GM12878 (cell line): ENCODE data around the gene MRTFB. TPM values are rescaled to one million over a fixed set of nuclear protein-coding genes. Genes with fewer than 3 reads are reported as not detected.

Experiments
- ATAC-seq: fragments of 200-7000 bp; cut with Tn5 transposase; 3 replicates; pipeline ENCODE4 v1.9.1; 2020; ENCODE audit warnings: mild to moderate bottlenecking, moderate library complexity
- BruUV-seq: library from RNA; stranded (reverse); fragments of 400-500 nt; replicated peaks from 2 replicates; lab custom pipeline; 2021; lab: Mats Ljungman, UMichigan
- CTCF ChIA-PET: fragments of 300-600 bp; sonication (Branson Sonifier 250); formaldehyde crosslinking; extraction: SDS; loops from one replicate; lab custom pipeline; 2021; ENCODE audit warnings: inconsistent platforms; lab: Yijun Ruan, JAX
- POLR2A ChIA-PET: fragments of 350-600 bp; formaldehyde crosslinking; extraction: SDS; loops from one replicate; lab custom pipeline; 2021; ENCODE audit warnings: inconsistent platforms; lab: Charles Lee
- RAD21 ChIA-PET: fragments of 300-600 bp; sonication (Branson Sonifier 250); formaldehyde crosslinking; loops from one replicate; lab custom pipeline; 2023; ENCODE audit warnings: antibody characterized with exemption; ENCODE audit not compliant: unreplicated experiment; lab: Charles Lee
- SMC1A ChIA-PET: fragments of 300-600 bp; sonication (Branson Sonifier 250); formaldehyde crosslinking; loops from one replicate; lab custom pipeline; 2023; ENCODE audit not compliant: unreplicated experiment, uncharacterized antibody; lab: Charles Lee
- DNase-seq: peaks from one replicate; pipeline ENCODE4 v3.0.0-alpha.2; 2011; ENCODE audit warnings: low read depth, low spot score
- FAIRE-seq: peaks from 3 replicates; lab custom pipeline; 2011; peaks lifted over from hg19 to GRCh38; lab: Jason Lieb, UNC
- H2AFZ ChIP-seq: 2 replicates; pipeline ENCODE4 v1.6.0; 2011; ENCODE audit warnings: low read depth, low read length, control low read depth; ENCODE audit not compliant: control insufficient read depth
- H3K27ac ChIP-seq: 2 replicates; pipeline ENCODE4 v1.5.1; 2011; ENCODE audit warnings: control low read depth; ENCODE audit not compliant: control insufficient read depth, insufficient read depth
- H3K27me3 ChIP-seq, 2 experiments: replicated peaks in 1 of 2; 2 replicates each; pipeline versions ENCODE4 v1.6.0 to v1.6.1; 2011; ENCODE audit warnings: low read length in 1 of 2; ENCODE audit not compliant: control insufficient read depth in 2 of 2, insufficient read depth in 2 of 2
- H3K36me3 ChIP-seq, 2 experiments: 2 replicates each; pipeline ENCODE4 v1.5.1; 2011; ENCODE audit warnings: low read length in 1 of 2; ENCODE audit not compliant: control insufficient read depth in 2 of 2, insufficient read depth in 2 of 2
- H3K4me1 ChIP-seq: 2 replicates; pipeline ENCODE4 v1.6.1; 2011; ENCODE audit warnings: mild to moderate bottlenecking, low read length, moderate library complexity, mixed read lengths; ENCODE audit not compliant: control insufficient read depth, insufficient read depth
- H3K4me2 ChIP-seq: 2 replicates; pipeline ENCODE4 v1.6.0; 2011; ENCODE audit warnings: control low read depth; ENCODE audit not compliant: control insufficient read depth, insufficient read depth
- H3K4me3 ChIP-seq: fragments of 200-600 bp; sonication (generic); 2 replicates; pipeline ENCODE4 v1.5.1; 2016
- H3K79me2 ChIP-seq: 2 replicates; pipeline ENCODE4 v1.6.0; 2011; ENCODE audit warnings: low read length; ENCODE audit not compliant: control insufficient read depth, insufficient read depth
- H3K9ac ChIP-seq: 2 replicates; pipeline ENCODE4 v1.8.0; 2011; ENCODE audit warnings: low read length, control low read depth, mixed read lengths; ENCODE audit not compliant: control insufficient read depth, insufficient read depth
- H3K9me3 ChIP-seq: replicated peaks from 3 replicates; pipeline ENCODE4 v1.5.1; 2011; ENCODE audit warnings: mild to moderate bottlenecking, low read length; ENCODE audit not compliant: control insufficient read depth, insufficient read depth
- H4K20me1 ChIP-seq: 2 replicates; pipeline ENCODE4 v1.6.0; 2011; ENCODE audit not compliant: control insufficient read depth, insufficient read depth
- BACH1 ChIP-seq: fragments of 450-650 bp; IDR thresholded peaks from 2 replicates; pipeline ENCODE4 v1.6.1; 2017; ENCODE audit warnings: mild to moderate bottlenecking, borderline replicate concordance
- BCL11A ChIP-seq: IDR thresholded peaks from 2 replicates; pipeline ENCODE4 v1.6.1; 2011; ENCODE audit warnings: low read depth, low read length
- CHD2 ChIP-seq: IDR thresholded peaks from 2 replicates; pipeline ENCODE4 v1.6.1; 2011; ENCODE audit warnings: low read depth, low read length, improper control_type of control experiment, borderline replicate concordance
- ETV6 ChIP-seq, 2 experiments: fragments of 450-650 bp in 1 of 2; IDR thresholded peaks in 1 of 2; conservative IDR thresholded peaks in 1 of 2; 2 replicates each; pipeline ENCODE4 v1.6.1; 2014; ENCODE audit warnings: antibody characterized with exemption in 1 of 2, borderline replicate concordance in 1 of 2, low read depth in 1 of 2, mild to moderate bottlenecking in 1 of 2, moderate library complexity in 1 of 2
- KDM1A ChIP-seq: fragments of 200-600 bp; sonication (generic); IDR thresholded peaks from 2 replicates; pipeline ENCODE4 v1.6.1; 2016; ENCODE audit warnings: borderline replicate concordance
- MYC ChIP-seq: IDR thresholded peaks from 2 replicates; pipeline ENCODE4 v1.6.1; 2011; ENCODE audit warnings: mild to moderate bottlenecking, low read length, moderate library complexity, inconsistent platforms; ENCODE audit not compliant: insufficient read depth, insufficient replicate concordance, insufficient read length, severe bottlenecking
- NFIC ChIP-seq: IDR thresholded peaks from 2 replicates; pipeline ENCODE4 v1.6.1; 2012; ENCODE audit warnings: low read depth, mild to moderate bottlenecking, inconsistent platforms, low read length, moderate library complexity
- NFYB ChIP-seq: IDR thresholded peaks from 2 replicates; pipeline ENCODE4 v1.6.1; 2011; ENCODE audit warnings: low read depth, mild to moderate bottlenecking, low read length, improper control_type of control experiment, moderate library complexity; ENCODE audit not compliant: insufficient read depth
- POU2F2 ChIP-seq: IDR thresholded peaks from 3 replicates; pipeline ENCODE4 v1.6.1; 2011; ENCODE audit warnings: low read depth, mild to moderate bottlenecking, low read length, borderline replicate concordance
- RAD51 ChIP-seq: fragments of 450-650 bp; IDR thresholded peaks from 2 replicates; pipeline ENCODE4 v1.6.1; 2016; ENCODE audit warnings: moderate library complexity, mild to moderate bottlenecking, inconsistent platforms
- SMARCA5 ChIP-seq: fragments of 450-650 bp; IDR thresholded peaks from 2 replicates; pipeline ENCODE4 v1.6.1; 2017; ENCODE audit warnings: mild to moderate bottlenecking
- TCF12 ChIP-seq: IDR thresholded peaks from 2 replicates; pipeline ENCODE4 v1.6.1; 2011; ENCODE audit warnings: low read depth, mild to moderate bottlenecking, low read length
- ZNF384 ChIP-seq: IDR thresholded peaks from 2 replicates; pipeline ENCODE4 v1.6.1; 2012; ENCODE audit warnings: low read depth, mild to moderate bottlenecking, low read length, improper control_type of control experiment, borderline replicate concordance
- WGBS: methylation state at CpG from one replicate; pipeline ENCODE4 v1.1.6; 2016; ENCODE audit warnings: low lambda C conversion rate; ENCODE audit not compliant: insufficient replicate concordance, insufficient coverage; ENCODE audit errors: missing lambda C conversion rate; 5-methylcytosine and 5-hydroxymethylcytosine counted together
- in situ Hi-C: fragments of 300-500 bp; cut with MboI; formaldehyde crosslinking; loops from 9 replicates; pipeline ENCODE4 v1.14.3; 2018; ENCODE audit warnings: mixed read lengths
- intact Hi-C: fragments of 100-400 bp; cut with micrococcal nuclease; formaldehyde crosslinking; loops from one replicate; pipeline ENCODE4 v1.14.2; 2022; ENCODE audit not compliant: unreplicated experiment
- polyA plus RNA-seq, 11 experiments: library from polyadenylated mRNA; depleted of rRNA in 4 of 11; unstranded in 6 of 11; stranded (reverse) in 5 of 11; fragments of >200 nt; fragmentation: Nextera tagmentation in 4 of 11; fragmentation: Illumina TruSeq in 1 of 11; extraction: Ambion mirVana in 4 of 11; extraction: Trizol in 1 of 11; gene quantifications; 1 replicate in 1 of 11; 2 replicates in 10 of 11; pipeline versions ENCODE4 v1.2.1 to v1.2.3, GENCODE V29; 2011 to 2016; ENCODE audit warnings: inconsistent platforms in 2 of 11, missing spikeins in 2 of 11, low read depth in 1 of 11
- total RNA-seq, 4 experiments: library from RNA; depleted of rRNA in 3 of 4; stranded (reverse); fragments of >200 nt in 3 of 4; fragmentation: Illumina TruSeq in 1 of 4; extraction: Trizol in 1 of 4; gene quantifications; 2 replicates each; pipeline versions ENCODE4 v1.2.1 to v1.2.3, GENCODE V29; 2013 to 2021
- TF ChIP-seq, protein P1 (sequence below): IDR thresholded peaks from 2 replicates; pipeline ENCODE4 v1.6.1; 2011; ENCODE audit warnings: mild to moderate bottlenecking, low read depth, low read length, moderate library complexity; ENCODE audit not compliant: insufficient replicate concordance
- TF ChIP-seq, protein P2 (sequence below): fragments of 450-650 bp; IDR thresholded peaks from 2 replicates; pipeline ENCODE4 v1.6.1; 2017; ENCODE audit warnings: mild to moderate bottlenecking, low read depth, inconsistent platforms; ENCODE audit not compliant: poor library complexity, severe bottlenecking

Gene MRTFB
- total and polyA plus RNA-seq, 10 of the 15 experiments (the other 5 are each of a cell fraction or from before 2014, with no cell fraction given): 2.1 to 14.3 (median 8.0) TPM

DNA sequence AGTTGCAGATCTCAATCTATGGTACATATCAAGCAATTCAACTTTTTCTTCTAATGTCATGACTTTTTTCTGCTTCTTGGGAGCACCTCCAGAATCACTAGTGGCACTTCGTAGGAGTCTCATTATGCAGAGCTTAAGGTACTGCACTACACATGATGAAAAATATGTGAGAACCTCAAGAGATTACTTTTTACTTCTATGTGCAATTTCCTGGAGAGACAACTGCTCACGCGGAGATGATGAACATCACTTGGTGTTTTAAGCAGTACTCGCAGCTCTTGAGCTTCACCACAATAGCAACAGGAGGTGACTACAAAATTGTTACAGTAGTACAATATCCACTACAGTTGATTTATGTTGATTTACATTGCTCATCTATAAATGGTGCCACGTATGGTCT, 79.7 kb downstream of the MRTFB start:
- ATAC-seq: no peak
- Histone ChIP-seq H2AFZ (no peak overlapping the region), H3K9me3 (no peaks in the 10 kb centered on the region), H3K4me1 (peaks cover 7% of the 10 kb centered on the region), H3K79me2 (no peaks in the 10 kb centered on the region), H3K4me2 (no peak overlapping the region), H3K9ac (no peak overlapping the region), H3K27me3 (no peaks in the 10 kb centered on the region), H3K27ac (no peak overlapping the region), H3K4me3 (no peak overlapping the region), H4K20me1 (no peaks in the 10 kb centered on the region), H3K36me3 (no peaks in the 10 kb centered on the region)
- 95% methylated on average over 5 of the region's 5 CpGs for WGBS
- BruUV-seq: no TSS peak
- ChIA-PET CTCF (interaction anchor here (0.9 to 1.0 kb wide), 2 partner anchors 8 to 231 kb away, joined by 3 to 5 read pairs; partner anchors contain the start of gene ERCC4), RAD21 (no interaction called here), SMC1A (interaction anchor here (1.2 kb wide), 2 partner anchors 10 to 12 kb away, joined by 3 read pairs; no protein-coding TSS in a partner anchor), POLR2A (no interaction called here)
- in situ Hi-C loops (no loop called here), intact Hi-C loops (no loop called here)
- FAIRE-seq: no peak
- DNase-seq: no peak
- TF ChIP-seq ETV6 (conservative IDR thresholded peaks at IDR 0.05 in 1 of 2, IDR thresholded peaks at IDR 0.05 in 1 of 2; ENCODE audit: borderline replicate concordance in 1 of 2, low read depth in 1 of 2): no peak
- TF ChIP-seq, protein P1, sequence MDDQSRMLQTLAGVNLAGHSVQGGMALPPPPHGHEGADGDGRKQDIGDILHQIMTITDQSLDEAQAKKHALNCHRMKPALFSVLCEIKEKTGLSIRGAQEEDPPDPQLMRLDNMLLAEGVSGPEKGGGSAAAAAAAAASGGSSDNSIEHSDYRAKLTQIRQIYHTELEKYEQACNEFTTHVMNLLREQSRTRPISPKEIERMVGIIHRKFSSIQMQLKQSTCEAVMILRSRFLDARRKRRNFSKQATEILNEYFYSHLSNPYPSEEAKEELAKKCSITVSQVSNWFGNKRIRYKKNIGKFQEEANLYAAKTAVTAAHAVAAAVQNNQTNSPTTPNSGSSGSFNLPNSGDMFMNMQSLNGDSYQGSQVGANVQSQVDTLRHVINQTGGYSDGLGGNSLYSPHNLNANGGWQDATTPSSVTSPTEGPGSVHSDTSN: no peak
- TF ChIP-seq NFIC: no peak
- no peak for TF ChIP-seq NFYB
- TF ChIP-seq ZNF384: no peak
- TF ChIP-seq POU2F2: no peak
- TF ChIP-seq BCL11A: no peak
- TF ChIP-seq BACH1: no peak
- TF ChIP-seq RAD51: no peak
- TF ChIP-seq, protein P2, sequence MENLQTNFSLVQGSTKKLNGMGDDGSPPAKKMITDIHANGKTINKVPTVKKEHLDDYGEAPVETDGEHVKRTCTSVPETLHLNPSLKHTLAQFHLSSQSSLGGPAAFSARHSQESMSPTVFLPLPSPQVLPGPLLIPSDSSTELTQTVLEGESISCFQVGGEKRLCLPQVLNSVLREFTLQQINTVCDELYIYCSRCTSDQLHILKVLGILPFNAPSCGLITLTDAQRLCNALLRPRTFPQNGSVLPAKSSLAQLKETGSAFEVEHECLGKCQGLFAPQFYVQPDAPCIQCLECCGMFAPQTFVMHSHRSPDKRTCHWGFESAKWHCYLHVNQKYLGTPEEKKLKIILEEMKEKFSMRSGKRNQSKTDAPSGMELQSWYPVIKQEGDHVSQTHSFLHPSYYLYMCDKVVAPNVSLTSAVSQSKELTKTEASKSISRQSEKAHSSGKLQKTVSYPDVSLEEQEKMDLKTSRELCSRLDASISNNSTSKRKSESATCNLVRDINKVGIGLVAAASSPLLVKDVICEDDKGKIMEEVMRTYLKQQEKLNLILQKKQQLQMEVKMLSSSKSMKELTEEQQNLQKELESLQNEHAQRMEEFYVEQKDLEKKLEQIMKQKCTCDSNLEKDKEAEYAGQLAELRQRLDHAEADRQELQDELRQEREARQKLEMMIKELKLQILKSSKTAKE: no peak
- TF ChIP-seq MYC: no peak
- TF ChIP-seq CHD2: no peak
- no peak for TF ChIP-seq TCF12
- TF ChIP-seq SMARCA5: no peak
- TF ChIP-seq KDM1A: no peak
